ENCODE measurements around the gene OR2M2. TPM values are rescaled to one million over a fixed set of nuclear protein-coding genes. Genes with fewer than 3 reads are reported as not detected.

The OR2M2 gene
- total and polyA plus RNA-seq, 2 of the 4 experiments (the other 2 are of a cell fraction) = not detected

GRCh38 chr1:248136811-248137210 lies 37.8 kb upstream of the OR2M2 start:
- CTCF ChIA-PET = no interaction called here
- Histone ChIP-seq H4K5ac (ENCODE audit: low read depth, low read length) (no peak overlapping the region), H3K9me1 (ENCODE audit: insufficient read depth, low read length) (no peaks in the 10 kb centered on the region), H3K4me2 (ENCODE audit: low read depth, low read length) (no peak overlapping the region), H4K20me1 (ENCODE audit: insufficient read depth, low read length) (no peaks in the 10 kb centered on the region), H3K56ac (ENCODE audit: extremely low read depth, insufficient read depth, low read length) (no peak overlapping the region), H2AK5ac (ENCODE audit: low read depth, low read length) (no peak overlapping the region), H3K36me3 (ENCODE audit: control insufficient read depth, insufficient read depth, low read length) (no peaks in the 10 kb centered on the region), H4K8ac (ENCODE audit: low read depth in 2 of 2, low read length in 2 of 2) (no peak overlapping the region), H2BK120ac (ENCODE audit: low read depth, low read length) (no peak overlapping the region), H3K23ac (ENCODE audit: low read depth, low read length) (no peak overlapping the region), H3K9me3 (ENCODE audit: control insufficient read depth, insufficient read depth, low read length) (peaks cover 5% of the 10 kb centered on the region), H3K14ac (replicated peaks; ENCODE audit: low read depth, low read length) (no peak overlapping the region), H3K79me1 (ENCODE audit: low read depth in 1 of 2, low read length in 2 of 2) (no peaks in the 10 kb centered on the region), H4K91ac (ENCODE audit: insufficient read depth, low read depth, low read length) (no peak overlapping the region), H3K4me3 (ENCODE audit: insufficient read depth, low read depth, low read length) (no peak overlapping the region), H3K9ac (ENCODE audit: low read depth, low read length) (no peak overlapping the region), H3K27me3 (ENCODE audit: control insufficient read depth, insufficient read depth, low read length) (no peaks in the 10 kb centered on the region), H3K18ac (ENCODE audit: low read depth, low read length) (no peak overlapping the region), H3K4me1 (ENCODE audit: control insufficient read depth, insufficient read depth, low read length) (no peaks in the 10 kb centered on the region), H2BK15ac (ENCODE audit: low read depth, low read length) (no peak overlapping the region), H2AK9ac (replicated peaks; ENCODE audit: low read depth, low read length, poor library complexity) (no peak overlapping the region), H2AFZ (replicated peaks; ENCODE audit: low read length, poor library complexity) (no peak overlapping the region), H3K4ac (ENCODE audit: low read depth, low read length) (no peak overlapping the region), H2BK5ac (ENCODE audit: low read depth, low read length, poor library complexity, severe bottlenecking) (no peak overlapping the region), H3K27ac (ENCODE audit: insufficient read depth, low read length) (no peak overlapping the region), H2BK20ac (ENCODE audit: low read depth, low read length) (no peak overlapping the region)
- POLR2A ChIA-PET (ENCODE audit: unreplicated experiment) = no interaction called here
- in situ Hi-C loops (cut with MboI; ENCODE audit: low sequenced_read_pairs) = no loop called here
- 88% methylated on average over 5 of the region's 21 CpGs; no CpG with 5 or more reads in 1 of the 2 experiments for WGBS, 2 experiments (ENCODE audit: extremely low coverage in 2 of 2, insufficient read length in 1 of 2)
- TF ChIP-seq ELK1 (IDR thresholded peaks at IDR 0.05; ENCODE audit: borderline replicate concordance, low read depth, low read length) = no peak
- TF ChIP-seq MAFK (IDR thresholded peaks at IDR 0.05; ENCODE audit: low read depth, low read length) = no peak
- no peak for TF ChIP-seq CEBPB (IDR thresholded peaks at IDR 0.05; ENCODE audit: low read depth, low read length)
- TF ChIP-seq SMC3 (IDR thresholded peaks at IDR 0.05; ENCODE audit: low read depth, low read length) = no peak
- TF ChIP-seq BHLHE40 (IDR thresholded peaks at IDR 0.05; ENCODE audit: low read depth, low read length) = no peak
- no peak for TF ChIP-seq MAZ (IDR thresholded peaks at IDR 0.05; ENCODE audit: borderline replicate concordance, low read depth, low read length)
- no peak for ATAC-seq (ENCODE audit: low read depth)
- no peak for DNase-seq
- dilution Hi-C loops (cut with HindIII; ENCODE audit: low sequenced_read_pairs, unreplicated experiment) = no loop called here
- intact Hi-C loops (cut with micrococcal nuclease) = no loop called here
- BruUV-seq (replicated peaks) = no TSS peak
